Kidney (tissue), 14 donors: ENCODE measurements around the gene NUDT1. TPM values are rescaled to one million over a fixed set of nuclear protein-coding genes. Genes with fewer than 3 reads are reported as not detected.
"Not testable (repeated sequence)": the region's sequence is repeated elsewhere in the genome, so short reads cannot be mapped to it uniquely, and the experiment has no call there.

Source experiments
- DNase-seq, 5 donors: peaks; one replicate each; pipeline ENCODE4 v3.0.0-alpha.2; 2013 to 2020
- FAIRE-seq: peaks from 2 replicates; lab custom pipeline; 2012; peaks lifted over from hg19 to GRCh38; lab: Jason Lieb, UNC
- H3K27ac ChIP-seq, 2 donors: one replicate each; pipeline ENCODE4 v1.7.0; 2013; ENCODE audit warnings: low read depth in 2 of 2, low read length in 2 of 2, inconsistent platforms in 1 of 2
- H3K27me3 ChIP-seq: one replicate; pipeline ENCODE4 v1.7.1; 2013; ENCODE audit warnings: low read length, inconsistent platforms; ENCODE audit not compliant: control insufficient read depth, insufficient read depth
- H3K36me3 ChIP-seq, 3 donors: one replicate each; pipeline versions ENCODE4 v1.7.0 to v1.7.1; 2013; ENCODE audit warnings: low read length in 3 of 3, control low read depth in 1 of 3, inconsistent platforms in 1 of 3; ENCODE audit not compliant: insufficient read depth in 3 of 3, control insufficient read depth in 2 of 3
- H3K4me1 ChIP-seq, 3 donors: one replicate each; pipeline versions ENCODE4 v1.7.0 to v1.7.1; 2013; ENCODE audit warnings: low read length in 3 of 3, inconsistent platforms in 1 of 3, low read depth in 1 of 3; ENCODE audit not compliant: control insufficient read depth in 2 of 3, insufficient read depth in 2 of 3
- H3K4me3 ChIP-seq, 3 donors: one replicate each; pipeline versions ENCODE4 v1.7.0 to v1.8.1; 2013; ENCODE audit warnings: low read length in 3 of 3, control low read depth in 1 of 3, inconsistent platforms in 1 of 3
- H3K9ac ChIP-seq, 3 donors: one replicate each; pipeline versions ENCODE4 v1.7.0 to v1.7.1; 2013; ENCODE audit warnings: low read length in 3 of 3, control low read depth in 1 of 3, inconsistent platforms in 1 of 3
- H3K9me3 ChIP-seq, 3 donors: one replicate each; pipeline versions ENCODE4 v1.7.0 to v1.7.1; 2013; ENCODE audit warnings: low read length in 3 of 3, control low read depth in 1 of 3, inconsistent platforms in 1 of 3; ENCODE audit not compliant: control insufficient read depth in 2 of 3, insufficient read depth in 1 of 3
- intact Hi-C: fragments of 100-400 bp; cut with DNase I; formaldehyde crosslinking; loops from one replicate; pipeline ENCODE4 v1.11.1; 2022
- polyA plus RNA-seq: library from polyadenylated mRNA; stranded (reverse); fragments of 350-450 nt; fragmentation: Illumina TruSeq; extraction: RNeasy Lipid Tissue Mini Kit (QIAGEN cat#74804); gene quantifications from one replicate; pipeline ENCODE4 v1.2.3, GENCODE V29; 2014; ENCODE audit warnings: low read depth, low replicate concordance; ENCODE audit not compliant: insufficient read depth
- total RNA-seq: library from RNA; stranded (reverse); fragmentation: NEBNext Ultra II Directional; extraction: Animal tissue kit (Norgen Biotek cat#: 25700); gene quantifications from one replicate; pipeline ENCODE4 v1.2.1, GENCODE V29; 2021
- TF ChIP-seq, protein P1 (sequence below): IDR thresholded peaks from 3 replicates; pipeline ENCODE4 v1.5.1; 2012; ENCODE audit warnings: mild to moderate bottlenecking, moderate library complexity, borderline replicate concordance; ENCODE audit not compliant: insufficient read depth; ENCODE audit errors: extremely low read depth
- donor health status: control.
- donor health status: control.
- donor health status: control.
- donor health status: control.
- donor health status: control.
- donor health status: DM: yes; HTN: yes; CAD: no.
- donor health status: Normal renal cell carcinoma (clear cell type).

NUDT1 gene
- total and polyA plus RNA-seq, 2 donors from 2014 or later = 9.3 to 12.1 TPM

DNA sequence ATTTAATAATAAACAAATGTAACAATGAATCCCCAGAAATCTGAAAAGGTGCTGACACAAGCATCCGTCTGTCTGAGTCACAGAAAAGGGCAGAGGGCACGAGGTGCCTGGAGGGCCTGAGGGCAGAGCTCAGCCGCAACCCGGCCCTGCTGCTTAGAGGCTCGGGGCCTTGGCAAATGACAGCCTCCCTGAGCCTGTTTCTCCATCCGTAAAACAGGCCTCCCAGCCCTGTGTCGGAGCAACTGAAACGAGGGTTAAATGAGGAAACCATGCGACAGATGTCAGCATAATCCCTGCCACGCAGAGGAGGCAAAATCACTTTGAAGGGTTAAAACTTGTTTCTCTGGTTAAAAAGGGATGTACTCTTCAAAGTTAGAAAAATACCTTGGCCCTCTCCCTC lies 24.9 kb downstream of the NUDT1 start:
- FAIRE-seq (no peak), DNase-seq (no peak)
- H3K36me3 ChIP-seq = peaks cover 0 to 11% (median 4%) of the 10 kb centered on the region in 3 donors
- TF ChIP-seq, protein P1, sequence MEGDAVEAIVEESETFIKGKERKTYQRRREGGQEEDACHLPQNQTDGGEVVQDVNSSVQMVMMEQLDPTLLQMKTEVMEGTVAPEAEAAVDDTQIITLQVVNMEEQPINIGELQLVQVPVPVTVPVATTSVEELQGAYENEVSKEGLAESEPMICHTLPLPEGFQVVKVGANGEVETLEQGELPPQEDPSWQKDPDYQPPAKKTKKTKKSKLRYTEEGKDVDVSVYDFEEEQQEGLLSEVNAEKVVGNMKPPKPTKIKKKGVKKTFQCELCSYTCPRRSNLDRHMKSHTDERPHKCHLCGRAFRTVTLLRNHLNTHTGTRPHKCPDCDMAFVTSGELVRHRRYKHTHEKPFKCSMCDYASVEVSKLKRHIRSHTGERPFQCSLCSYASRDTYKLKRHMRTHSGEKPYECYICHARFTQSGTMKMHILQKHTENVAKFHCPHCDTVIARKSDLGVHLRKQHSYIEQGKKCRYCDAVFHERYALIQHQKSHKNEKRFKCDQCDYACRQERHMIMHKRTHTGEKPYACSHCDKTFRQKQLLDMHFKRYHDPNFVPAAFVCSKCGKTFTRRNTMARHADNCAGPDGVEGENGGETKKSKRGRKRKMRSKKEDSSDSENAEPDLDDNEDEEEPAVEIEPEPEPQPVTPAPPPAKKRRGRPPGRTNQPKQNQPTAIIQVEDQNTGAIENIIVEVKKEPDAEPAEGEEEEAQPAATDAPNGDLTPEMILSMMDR = no peak
- no peak overlapping the region for H3K9ac ChIP-seq
- H3K9me3 ChIP-seq = no peaks in the 10 kb centered on the region
- H3K27me3 ChIP-seq = no peaks in the 10 kb centered on the region
- H3K4me1 ChIP-seq = no peaks in the 10 kb centered on the region
- no peak overlapping the region for H3K27ac ChIP-seq
- H3K4me3 ChIP-seq = no peak overlapping the region
- intact Hi-C loops = no loop called here

DNA sequence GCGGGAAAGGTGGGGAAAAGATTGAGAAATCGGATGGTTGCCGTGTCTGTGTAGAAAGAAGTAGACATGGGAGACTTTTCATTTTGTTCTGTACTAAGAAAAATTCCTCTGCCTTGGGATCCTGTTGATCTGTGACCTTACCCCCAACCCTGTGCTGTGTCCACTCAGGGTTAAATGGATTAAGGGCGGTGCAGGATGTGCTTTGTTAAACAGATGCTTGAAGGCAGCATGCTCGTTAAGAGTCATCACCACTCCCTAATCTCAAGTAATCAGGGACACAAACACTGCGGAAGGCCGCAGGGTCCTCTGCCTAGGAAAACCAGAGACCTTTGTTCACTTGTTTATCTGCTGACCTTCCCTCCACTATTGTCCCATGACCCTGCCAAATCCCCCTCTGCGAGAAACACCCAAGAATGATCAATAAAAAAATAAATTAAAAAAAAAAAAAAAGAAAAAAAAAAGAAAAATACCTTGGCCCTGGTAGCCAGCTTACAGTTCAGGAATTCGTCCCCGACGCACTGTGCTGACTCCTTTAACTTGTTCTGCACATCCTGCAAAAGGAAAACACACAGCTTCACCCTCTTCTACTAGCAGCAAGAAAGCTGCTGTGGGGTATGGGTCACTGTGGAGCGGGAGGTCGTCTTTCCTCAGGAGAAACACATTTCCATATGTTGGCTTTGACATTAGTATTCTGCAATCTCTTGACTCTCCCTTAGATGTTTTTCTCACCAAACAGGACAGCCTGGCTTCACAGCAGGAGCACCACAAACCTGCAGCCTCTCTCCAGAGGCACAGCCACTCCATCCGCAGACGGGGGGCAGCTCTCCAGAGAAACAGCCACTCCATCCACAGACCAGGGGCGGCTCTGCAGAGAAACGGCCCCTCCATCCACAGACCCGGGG lies 27.3 kb downstream of the NUDT1 start:
- H3K27me3 ChIP-seq, FAIRE-seq, H3K4me3 ChIP-seq, H3K9me3 ChIP-seq, H3K9ac ChIP-seq, intact Hi-C loops, H3K27ac ChIP-seq, H3K4me1 ChIP-seq, DNase-seq: not testable (repeated sequence)
- peaks cover 0 to 11% (median 8%) of the 10 kb centered on the region in 3 donors for H3K36me3 ChIP-seq

DNA sequence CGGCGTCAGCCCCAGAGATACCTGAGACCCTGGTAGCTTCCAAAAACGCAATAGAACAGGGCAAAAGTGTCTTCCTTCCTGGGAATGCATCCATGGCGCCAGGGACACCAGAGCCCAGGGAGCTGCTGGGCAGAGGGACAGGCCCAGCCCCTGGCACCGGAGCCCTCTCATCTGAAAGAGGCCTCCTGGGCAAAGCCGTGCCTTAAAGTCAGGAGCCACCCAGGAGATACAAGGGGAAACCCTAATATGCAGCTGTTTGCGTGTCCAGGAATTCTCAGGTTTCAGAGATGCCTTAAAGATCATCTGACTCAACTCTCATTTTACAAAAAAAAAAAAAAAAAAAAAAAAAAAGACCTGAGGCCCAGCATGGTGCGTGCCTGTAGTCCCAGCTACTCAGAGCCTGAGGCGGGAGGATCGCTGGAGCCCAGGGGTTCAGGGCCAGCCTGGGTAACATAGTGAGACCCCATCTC lies 28.0 kb downstream of the NUDT1 start:
- no peak for DNase-seq
- H3K36me3 ChIP-seq = peaks cover 0 to 11% (median 8%) of the 10 kb centered on the region in 3 donors
- intact Hi-C loops = no loop called here
- H3K27ac ChIP-seq = no peak overlapping the region
- no peak overlapping the region for H3K4me3 ChIP-seq
- H3K4me1 ChIP-seq = no peaks in the 10 kb centered on the region
- H3K9me3 ChIP-seq = no peaks in the 10 kb centered on the region
- no peak for FAIRE-seq
- H3K9ac ChIP-seq = no peak overlapping the region
- no peaks in the 10 kb centered on the region for H3K27me3 ChIP-seq
- TF ChIP-seq, protein P1 = no peak

DNA sequence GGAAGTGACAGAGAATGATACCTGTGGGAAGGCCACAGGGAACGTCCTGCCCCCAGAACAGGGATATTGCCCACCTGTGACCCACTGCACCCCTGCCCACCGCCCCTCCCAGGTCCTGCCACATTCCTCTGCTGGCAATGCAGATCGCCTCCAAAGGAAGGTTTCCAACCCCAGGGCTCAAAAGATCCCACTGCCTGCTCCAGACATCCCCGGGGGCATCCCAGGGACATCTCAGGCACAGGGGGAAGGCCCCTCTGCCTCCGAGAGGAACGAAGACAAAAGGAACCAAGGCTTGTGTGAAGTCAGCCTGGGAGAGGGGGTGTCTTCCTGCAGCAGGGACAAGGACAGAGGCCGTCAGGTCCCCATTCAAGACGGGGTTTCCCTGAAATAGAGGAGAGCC lies 28.5 kb downstream of the NUDT1 start:
- intact Hi-C loops = no loop called here
- H3K36me3 ChIP-seq = peaks cover 0 to 11% (median 8%) of the 10 kb centered on the region in 3 donors
- no peak for FAIRE-seq
- no peaks in the 10 kb centered on the region for H3K9me3 ChIP-seq
- DNase-seq = no peak
- H3K27me3 ChIP-seq = no peaks in the 10 kb centered on the region
- no peaks in the 10 kb centered on the region for H3K4me1 ChIP-seq
- no peak overlapping the region for H3K9ac ChIP-seq
- H3K4me3 ChIP-seq = no peak overlapping the region
- H3K27ac ChIP-seq = no peak overlapping the region
- TF ChIP-seq, protein P1 = no peak
